ENCODE measurements around the gene TMEFF2. TPM values are rescaled to one million over a fixed set of nuclear protein-coding genes. Genes with fewer than 3 reads are reported as not detected.

The TMEFF2 gene
- total RNA-seq, 2 donors from 2014 or later, result 0.24 to 0.37 TPM

- Histone ChIP-seq H3K27ac (no peak overlapping the region), H3K9me3 (no peaks in the 10 kb centered on the region), H3K4me1 (no peaks in the 10 kb centered on the region), H3K4me3 (no peak overlapping the region), H3K36me3 (no peaks in the 10 kb centered on the region), H3K27me3 (no peaks in the 10 kb centered on the region), H3K9ac (ENCODE audit: low read depth in 2 of 2, low read length in 2 of 2) (no peak overlapping the region)
- DNase-seq, result no peak
- intact Hi-C loops (cut with DNase I), result no loop called here
- TF ChIP-seq CTCF (IDR thresholded peaks at IDR 0.05), result no peak
Measured at GRCh38 chr2:192153561-192153960, 41.2 kb downstream of the TMEFF2 start.

GRCh38 chr2:192151853-192152252 is 42.9 kb downstream of the TMEFF2 start:
- intact Hi-C loops (cut with DNase I), result no loop called here
- no peaks in the 10 kb centered on the region for H3K9me3 ChIP-seq
- no peaks in the 10 kb centered on the region for H3K27me3 ChIP-seq
- H3K27ac ChIP-seq, result no peak overlapping the region
- no peak overlapping the region for H3K9ac ChIP-seq (ENCODE audit: low read depth in 2 of 2, low read length in 2 of 2)
- no peak for TF ChIP-seq CTCF (IDR thresholded peaks at IDR 0.05)
- H3K4me3 ChIP-seq, result no peak overlapping the region
- no peaks in the 10 kb centered on the region for H3K4me1 ChIP-seq
- no peak for DNase-seq
- no peaks in the 10 kb centered on the region for H3K36me3 ChIP-seq

- no peak overlapping the region for H3K9ac ChIP-seq (ENCODE audit: low read depth in 2 of 2, low read length in 2 of 2)
Measured at GRCh38 chr2:192150166-192150565, 44.6 kb downstream of the TMEFF2 start.

GRCh38 chr2:192148620-192149321 is 46.0 kb downstream of the TMEFF2 start:
- Histone ChIP-seq H3K9ac (ENCODE audit: low read depth in 2 of 2, low read length in 2 of 2) (no peak overlapping the region), H3K27ac (no peak overlapping the region), H3K4me3 (no peak overlapping the region), H3K4me1 (no peaks in the 10 kb centered on the region), H3K27me3 (no peaks in the 10 kb centered on the region), H3K9me3 (no peaks in the 10 kb centered on the region), H3K36me3 (no peaks in the 10 kb centered on the region)
- no peak for TF ChIP-seq CTCF (IDR thresholded peaks at IDR 0.05)
- intact Hi-C loops (cut with DNase I), result no loop called here
- DNase-seq, result no peak

More at GRCh38 chr2:192150166-192150565, 44.6 kb downstream of the TMEFF2 start:
- intact Hi-C loops (cut with DNase I), result no loop called here
- no peaks in the 10 kb centered on the region for H3K27me3 ChIP-seq
- H3K36me3 ChIP-seq, result no peaks in the 10 kb centered on the region
- no peak overlapping the region for H3K27ac ChIP-seq
- no peak overlapping the region for H3K4me3 ChIP-seq
- no peaks in the 10 kb centered on the region for H3K4me1 ChIP-seq
- H3K9me3 ChIP-seq, result no peaks in the 10 kb centered on the region
- TF ChIP-seq CTCF (IDR thresholded peaks at IDR 0.05), result no peak
- DNase-seq, result no peak

GRCh38 chr2:192148241-192148619 is 46.5 kb downstream of the TMEFF2 start:
- Histone ChIP-seq H3K4me3 (no peak overlapping the region), H3K27me3 (no peaks in the 10 kb centered on the region), H3K9me3 (no peaks in the 10 kb centered on the region), H3K9ac (ENCODE audit: low read depth in 2 of 2, low read length in 2 of 2) (no peak overlapping the region), H3K27ac (no peak overlapping the region), H3K36me3 (no peaks in the 10 kb centered on the region), H3K4me1 (no peaks in the 10 kb centered on the region)
- intact Hi-C loops (cut with DNase I), result no loop called here
- DNase-seq, result no peak
- no peak for TF ChIP-seq CTCF (IDR thresholded peaks at IDR 0.05)

All from colonic mucosa (tissue), 4 donors.